MM.1S (cell line): ENCODE data around the gene WDR91.

Source experiments
- EZH2 ChIP-seq: fragments of 300-600 bp; sonication (generic); optimal IDR thresholded peaks from 2 replicates; pipeline ENCODE3; 2017; ENCODE audit warnings: low read depth, mild to moderate bottlenecking, antibody characterized with exemption, low read length, mixed read lengths
- TF ChIP-seq, protein P1 (sequence below): fragments of 300-600 bp; sonication (generic); IDR thresholded peaks from 2 replicates; pipeline ENCODE4 v1.5.1; 2016; ENCODE audit warnings: antibody characterized with exemption, low read length, mixed read lengths

DNA sequence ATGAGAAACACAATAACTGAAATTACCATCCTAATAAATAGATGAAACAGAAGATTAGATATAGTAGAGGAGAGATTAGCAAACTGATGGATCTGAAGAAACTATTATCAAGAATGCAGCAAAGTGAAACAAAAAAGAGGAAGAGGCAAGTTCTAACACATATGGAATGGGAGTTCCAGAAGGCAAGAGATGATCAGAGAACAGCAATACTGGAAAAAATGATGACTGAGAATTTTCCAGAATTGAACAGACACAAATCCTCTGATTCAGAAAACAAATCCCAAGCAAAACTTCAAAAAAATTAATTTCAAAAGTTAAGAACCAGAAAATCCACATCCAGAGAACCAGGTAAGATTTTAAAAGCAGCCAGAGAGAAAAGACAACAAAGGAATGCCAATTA lies 20.6 kb downstream of the WDR91 start:
- TF ChIP-seq, protein P1, sequence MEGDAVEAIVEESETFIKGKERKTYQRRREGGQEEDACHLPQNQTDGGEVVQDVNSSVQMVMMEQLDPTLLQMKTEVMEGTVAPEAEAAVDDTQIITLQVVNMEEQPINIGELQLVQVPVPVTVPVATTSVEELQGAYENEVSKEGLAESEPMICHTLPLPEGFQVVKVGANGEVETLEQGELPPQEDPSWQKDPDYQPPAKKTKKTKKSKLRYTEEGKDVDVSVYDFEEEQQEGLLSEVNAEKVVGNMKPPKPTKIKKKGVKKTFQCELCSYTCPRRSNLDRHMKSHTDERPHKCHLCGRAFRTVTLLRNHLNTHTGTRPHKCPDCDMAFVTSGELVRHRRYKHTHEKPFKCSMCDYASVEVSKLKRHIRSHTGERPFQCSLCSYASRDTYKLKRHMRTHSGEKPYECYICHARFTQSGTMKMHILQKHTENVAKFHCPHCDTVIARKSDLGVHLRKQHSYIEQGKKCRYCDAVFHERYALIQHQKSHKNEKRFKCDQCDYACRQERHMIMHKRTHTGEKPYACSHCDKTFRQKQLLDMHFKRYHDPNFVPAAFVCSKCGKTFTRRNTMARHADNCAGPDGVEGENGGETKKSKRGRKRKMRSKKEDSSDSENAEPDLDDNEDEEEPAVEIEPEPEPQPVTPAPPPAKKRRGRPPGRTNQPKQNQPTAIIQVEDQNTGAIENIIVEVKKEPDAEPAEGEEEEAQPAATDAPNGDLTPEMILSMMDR: no peak
- no peak for TF ChIP-seq EZH2
